Natural killer cell (primary cell): Measurements from ENCODE around the gene CDC42SE2. TPM values are rescaled to one million over a fixed set of nuclear protein-coding genes. Genes with fewer than 3 reads are reported as not detected.

Experiments
- ATAC-seq, 3 donors: fragments of 150-1000 bp in 2 of 3; fragments of 200-7000 bp in 1 of 3; cut with Tn5 transposase; 1 replicate in 1 of 3; 2 replicates in 2 of 3; pipeline ENCODE4 v1.10.0; 2021; ENCODE audit warnings: mild to moderate bottlenecking in 2 of 3, moderate library complexity in 2 of 3
- DNase-seq, 2 donors: peaks; one replicate each; pipeline versions ENCODE4 v3.0.0 to v3.0.0-alpha.2; 2013 to 2021; ENCODE audit warnings: mixed read lengths in 1 of 2
- H3K27ac ChIP-seq: one replicate; pipeline ENCODE4 v1.5.1; 2013; ENCODE audit warnings: mild to moderate bottlenecking, low read length
- H3K27me3 ChIP-seq: one replicate; pipeline ENCODE4 v1.6.1; 2013; ENCODE audit warnings: low read length; ENCODE audit not compliant: control insufficient read depth, insufficient read depth
- H3K36me3 ChIP-seq: one replicate; pipeline ENCODE4 v1.6.1; 2013; ENCODE audit warnings: low read length; ENCODE audit not compliant: control insufficient read depth, insufficient read depth
- H3K4me1 ChIP-seq: one replicate; pipeline ENCODE4 v1.6.1; 2013; ENCODE audit warnings: low read length; ENCODE audit not compliant: control insufficient read depth, insufficient read depth
- H3K4me3 ChIP-seq: one replicate; pipeline ENCODE4 v1.5.1; 2013; ENCODE audit warnings: low read length
- H3K9me3 ChIP-seq: one replicate; pipeline ENCODE4 v1.6.1; 2013; ENCODE audit warnings: low read length; ENCODE audit not compliant: control insufficient read depth, insufficient read depth
- H3K27ac Mint-ChIP-seq, 2 donors: one replicate each; pipeline ENCODE4 v1.8.0; 2022; ENCODE audit warnings: mild to moderate bottlenecking in 2 of 2, mixed read lengths in 2 of 2, moderate library complexity in 1 of 2
- H3K27me3 Mint-ChIP-seq, 2 donors: one replicate each; pipeline ENCODE4 v1.8.0; 2022; ENCODE audit warnings: low read depth in 2 of 2, mixed read lengths in 2 of 2
- H3K36me3 Mint-ChIP-seq: one replicate; pipeline ENCODE4 v1.8.0; 2022; ENCODE audit warnings: mixed read lengths
- H3K4me1 Mint-ChIP-seq, 2 donors: one replicate each; pipeline ENCODE4 v1.8.0; 2022; ENCODE audit warnings: mixed read lengths in 2 of 2
- H3K4me3 Mint-ChIP-seq: one replicate; pipeline ENCODE4 v1.8.0; 2022; ENCODE audit warnings: mild to moderate bottlenecking, moderate library complexity, mixed read lengths
- H3K9me3 Mint-ChIP-seq, 2 donors: one replicate each; pipeline ENCODE4 v1.8.0; 2022; ENCODE audit warnings: mixed read lengths in 2 of 2
- WGBS: methylation state at CpG from one replicate; pipeline ENCODE4 v1.1.7; 2013; ENCODE audit warnings: missing lambda C conversion rate; ENCODE audit not compliant: insufficient coverage; 5-methylcytosine and 5-hydroxymethylcytosine counted together
- intact Hi-C: fragments of 100-400 bp; cut with micrococcal nuclease; formaldehyde crosslinking; loops from one replicate; pipeline ENCODE4 v1.14.2; 2022
- total RNA-seq, 4 donors: library from RNA; stranded (reverse); fragments of 120-200 nt in 1 of 4; gene quantifications; one replicate each; pipeline versions ENCODE4 v1.2.3 to v1.2.4, GENCODE V29; 2013 to 2022
- TF ChIP-seq, protein P1 (sequence below): fragments of 200-600 bp; IDR thresholded peaks from one replicate; pipeline ENCODE4 v1.8.0; 2022; ENCODE audit warnings: antibody characterized with exemption

CDC42SE2 gene
- total RNA-seq, 3 donors from 2014 or later (not counting 1 experiment from before 2014, with no cell fraction given), result 140 to 183 (median 166) TPM

DNA sequence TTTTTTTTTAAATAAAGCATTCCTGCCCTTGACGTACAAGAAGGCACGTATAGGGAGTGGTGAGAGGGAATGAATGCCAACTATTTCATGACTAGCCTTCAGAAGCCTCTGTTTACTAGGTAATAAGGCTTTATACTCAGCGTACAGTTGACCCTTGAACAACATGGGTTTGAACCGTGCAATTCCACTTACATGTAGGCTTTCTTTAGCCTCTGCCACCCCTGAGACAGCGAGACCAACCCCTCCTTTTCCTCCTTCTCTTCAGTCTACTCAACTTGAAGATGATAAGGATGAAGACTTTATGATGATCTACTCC lies 22.5 kb downstream of the CDC42SE2 start:
- Histone ChIP-seq H3K27ac (peak overlapping the region; percentile 14), H3K4me1 (peaks cover 66% of the 10 kb centered on the region), H3K9me3 (no peaks in the 10 kb centered on the region), H3K27me3 (no peaks in the 10 kb centered on the region), H3K4me3 (no peak overlapping the region), H3K36me3 (peaks cover 13% of the 10 kb centered on the region)
- DNase-seq (no peak), ATAC-seq (no peak)
- H3K27me3 Mint-ChIP-seq, result no peaks in the 10 kb centered on the region
- TF ChIP-seq, protein P1, sequence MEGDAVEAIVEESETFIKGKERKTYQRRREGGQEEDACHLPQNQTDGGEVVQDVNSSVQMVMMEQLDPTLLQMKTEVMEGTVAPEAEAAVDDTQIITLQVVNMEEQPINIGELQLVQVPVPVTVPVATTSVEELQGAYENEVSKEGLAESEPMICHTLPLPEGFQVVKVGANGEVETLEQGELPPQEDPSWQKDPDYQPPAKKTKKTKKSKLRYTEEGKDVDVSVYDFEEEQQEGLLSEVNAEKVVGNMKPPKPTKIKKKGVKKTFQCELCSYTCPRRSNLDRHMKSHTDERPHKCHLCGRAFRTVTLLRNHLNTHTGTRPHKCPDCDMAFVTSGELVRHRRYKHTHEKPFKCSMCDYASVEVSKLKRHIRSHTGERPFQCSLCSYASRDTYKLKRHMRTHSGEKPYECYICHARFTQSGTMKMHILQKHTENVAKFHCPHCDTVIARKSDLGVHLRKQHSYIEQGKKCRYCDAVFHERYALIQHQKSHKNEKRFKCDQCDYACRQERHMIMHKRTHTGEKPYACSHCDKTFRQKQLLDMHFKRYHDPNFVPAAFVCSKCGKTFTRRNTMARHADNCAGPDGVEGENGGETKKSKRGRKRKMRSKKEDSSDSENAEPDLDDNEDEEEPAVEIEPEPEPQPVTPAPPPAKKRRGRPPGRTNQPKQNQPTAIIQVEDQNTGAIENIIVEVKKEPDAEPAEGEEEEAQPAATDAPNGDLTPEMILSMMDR, result no peak
- H3K4me3 Mint-ChIP-seq, result no peak overlapping the region
- H3K4me1 Mint-ChIP-seq, result peaks cover 61 to 68% of the 10 kb centered on the region in 2 donors
- intact Hi-C loops, result loop anchor here (10.0 kb wide), 1 partner anchor 818 kb away; no protein-coding TSS in a partner anchor
- H3K9me3 Mint-ChIP-seq, result no peaks in the 10 kb centered on the region
- whole genome bisulfite sequencing, result 88% methylated on average over 4 of the region's 5 CpGs
- peak overlapping the region; percentile 23 to 92 for H3K27ac Mint-ChIP-seq
- no peaks in the 10 kb centered on the region for H3K36me3 Mint-ChIP-seq

DNA sequence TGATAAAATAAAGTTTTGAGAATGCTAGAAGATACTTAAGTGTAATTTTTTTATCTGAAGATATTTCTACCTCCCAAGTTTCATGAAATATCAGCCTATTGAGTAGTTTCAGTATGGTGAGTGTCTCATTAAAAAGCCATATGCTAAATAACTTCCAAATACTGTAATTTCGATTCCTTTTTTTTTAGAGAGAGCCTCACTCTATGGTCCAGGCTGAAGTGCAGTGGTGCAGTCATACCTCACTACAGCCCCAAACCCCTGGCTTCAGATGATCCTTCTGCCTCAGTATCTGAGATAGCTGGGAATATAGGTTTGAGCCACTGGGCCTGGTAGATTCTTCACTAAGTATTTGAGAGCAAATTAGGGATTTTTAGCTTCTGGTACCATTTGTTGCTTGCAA lies 24.5 kb downstream of the CDC42SE2 start:
- peaks cover 15% of the 10 kb centered on the region for H3K36me3 ChIP-seq
- H3K4me1 ChIP-seq, result peaks cover 70% of the 10 kb centered on the region
- Mint-ChIP-seq H3K36me3 (no peaks in the 10 kb centered on the region), H3K27me3 (no peaks in the 10 kb centered on the region), H3K4me3 (peak overlapping the region; percentile 84), H3K27ac (peak overlapping the region; percentile 85 to 92), H3K4me1 (peaks cover 51 to 61% of the 10 kb centered on the region in 2 donors), H3K9me3 (no peaks in the 10 kb centered on the region)
- intact Hi-C loops, result loop anchor here (10.0 kb wide), 1 partner anchor 816 kb away; no protein-coding TSS in a partner anchor
- H3K9me3 ChIP-seq, result no peaks in the 10 kb centered on the region
- H3K27ac ChIP-seq, result peak overlapping the region; percentile 55
- H3K4me3 ChIP-seq, result no peak overlapping the region
- ATAC-seq (no peak), DNase-seq (peak in 1 of 2 donors; percentile 23)
- H3K27me3 ChIP-seq, result no peaks in the 10 kb centered on the region
- WGBS, result no CpG with 5 or more reads among the region's 1 CpG
- TF ChIP-seq, protein P1, result no peak

GRCh38 chr5:131289738-131290137 lies 25.9 kb downstream of the CDC42SE2 start:
- WGBS, result 55% methylated on average over 2 of the region's 3 CpGs
- TF ChIP-seq, protein P1, result no peak
- Histone ChIP-seq H3K27ac (peak overlapping the region; percentile 55), H3K9me3 (no peaks in the 10 kb centered on the region), H3K4me3 (no peak overlapping the region), H3K27me3 (no peaks in the 10 kb centered on the region), H3K4me1 (peaks cover 65% of the 10 kb centered on the region), H3K36me3 (peaks cover 14% of the 10 kb centered on the region)
- DNase-seq (peak in 1 of 2 donors; percentile 48), ATAC-seq (peak; percentile 48 to 65 (median 65))
- Mint-ChIP-seq H3K27ac (peak overlapping the region; percentile 85 to 92), H3K9me3 (no peaks in the 10 kb centered on the region), H3K4me1 (peaks cover 56 to 60% of the 10 kb centered on the region in 2 donors), H3K4me3 (peak overlapping the region; percentile 84), H3K27me3 (no peaks in the 10 kb centered on the region), H3K36me3 (no peaks in the 10 kb centered on the region)
- intact Hi-C loops, result loop anchor here (1.0 to 10.0 kb wide), 2 partner anchors 8 to 815 kb away; no protein-coding TSS in a partner anchor

DNA sequence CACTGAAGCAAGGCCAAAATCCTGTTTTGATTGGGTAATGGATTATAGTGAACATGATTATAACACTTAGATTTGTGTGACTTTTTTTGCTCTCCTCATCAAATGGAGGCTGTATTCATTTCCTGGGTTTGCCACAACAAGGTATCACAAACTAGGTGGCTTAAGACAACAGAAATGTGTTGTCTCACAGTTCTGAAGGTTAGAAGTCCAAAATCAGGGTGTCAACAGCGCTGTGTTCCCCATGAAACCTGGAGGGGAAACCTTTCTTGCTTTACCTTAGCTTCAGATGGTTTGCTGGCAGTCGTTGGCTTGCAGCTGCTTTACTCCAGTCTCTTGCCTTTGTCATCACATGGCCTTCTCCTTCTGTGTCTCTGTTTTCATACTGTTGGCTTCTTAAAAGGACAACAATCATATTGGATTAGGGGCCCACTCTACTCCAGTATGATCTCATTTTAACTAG lies 32.4 kb downstream of the CDC42SE2 start:
- H3K27ac Mint-ChIP-seq, result peak overlapping the region; percentile 86 to 90
- peak; percentile 80 to 87 (median 82) for ATAC-seq
- no peaks in the 10 kb centered on the region for H3K9me3 Mint-ChIP-seq
- Histone ChIP-seq H3K27ac (peak overlapping the region; percentile 41), H3K27me3 (no peaks in the 10 kb centered on the region), H3K36me3 (peaks cover 3% of the 10 kb centered on the region), H3K4me3 (no peak overlapping the region), H3K9me3 (no peaks in the 10 kb centered on the region), H3K4me1 (peaks cover 40% of the 10 kb centered on the region)
- H3K36me3 Mint-ChIP-seq, result no peaks in the 10 kb centered on the region
- TF ChIP-seq, protein P1, result no peak
- 19% methylated on average over 2 of the region's 2 CpGs for WGBS
- peak overlapping the region; percentile 68 for H3K4me3 Mint-ChIP-seq
- intact Hi-C loops, result loop anchor here (2.0 to 5.0 kb wide), 3 partner anchors 15 to 86 kb away; no protein-coding TSS in a partner anchor
- peak in 1 of 2 donors; percentile 64 for DNase-seq
- no peaks in the 10 kb centered on the region for H3K27me3 Mint-ChIP-seq
- H3K4me1 Mint-ChIP-seq, result peaks cover 54 to 59% of the 10 kb centered on the region in 2 donors
